ENCODE data around the gene VEGFC.

GRCh38 chr4:176642472-176642871 lies 150.2 kb downstream of the VEGFC start:
- TF ChIP-seq POLR2A (IDR thresholded peaks at IDR 0.05): no peak
- TF ChIP-seq CTCF (IDR thresholded peaks at IDR 0.05): no peak
